Lung (tissue), 12 donors: ENCODE results near the gene CDH4. TPM values are rescaled to one million over a fixed set of nuclear protein-coding genes. Genes with fewer than 3 reads are reported as not detected.

ENCODE experiments used
- ATAC-seq: fragments of 200-7000 bp; cut with Tn5 transposase; one replicate; pipeline ENCODE4 v1.9.1; 2020; ENCODE audit warnings: moderate number of reproducible peaks; ENCODE audit not compliant: insufficient read depth, low FRiP score
- DNase-seq, 3 donors: peaks; one replicate each; pipeline ENCODE4 v3.0.0-alpha.2; 2013 to 2017
- H3K27ac ChIP-seq, 2 donors: one replicate each; pipeline ENCODE4 v1.5.1; 2013; ENCODE audit warnings: mild to moderate bottlenecking in 2 of 2, moderate library complexity in 2 of 2, control low read depth in 1 of 2, inconsistent platforms in 1 of 2, low read depth in 1 of 2, low read length in 1 of 2
- H3K27me3 ChIP-seq, 3 donors: one replicate each; pipeline ENCODE4 v1.5.1; 2013; ENCODE audit warnings: low read length in 2 of 3; ENCODE audit not compliant: control insufficient read depth in 3 of 3, insufficient read depth in 3 of 3
- H3K36me3 ChIP-seq, 4 donors: one replicate each; pipeline ENCODE4 v1.5.1; 2013; ENCODE audit warnings: low read length in 4 of 4, mild to moderate bottlenecking in 1 of 4, moderate library complexity in 1 of 4; ENCODE audit not compliant: control insufficient read depth in 4 of 4, insufficient read depth in 4 of 4
- H3K4me1 ChIP-seq, 5 donors: one replicate each; pipeline ENCODE4 v1.5.1; 2013; ENCODE audit warnings: low read length in 5 of 5, mild to moderate bottlenecking in 2 of 5, moderate library complexity in 1 of 5; ENCODE audit not compliant: control insufficient read depth in 5 of 5, insufficient read depth in 5 of 5
- H3K4me3 ChIP-seq: one replicate; pipeline ENCODE4 v1.5.1; 2013; ENCODE audit warnings: mild to moderate bottlenecking, control low read depth, moderate library complexity
- H3K9ac ChIP-seq, 2 donors: one replicate each; pipeline ENCODE4 v1.5.1; 2013; ENCODE audit warnings: low read length in 2 of 2, control low read depth in 1 of 2; ENCODE audit not compliant: insufficient read depth in 1 of 2
- H3K9me3 ChIP-seq, 4 donors: one replicate each; pipeline ENCODE4 v1.5.1; 2013; ENCODE audit warnings: low read length in 3 of 4, mild to moderate bottlenecking in 1 of 4, moderate library complexity in 1 of 4; ENCODE audit not compliant: control insufficient read depth in 4 of 4, insufficient read depth in 3 of 4
- WGBS, 2 donors: extraction: QIAGEN DNeasy Blood & Tissue Kit; methylation state at CpG; one replicate each; pipeline ENCODE4 v1.1.7; 2013; 5-methylcytosine and 5-hydroxymethylcytosine counted together
- polyA plus RNA-seq, 2 donors: library from polyadenylated mRNA; stranded (reverse); fragments of 200-250 nt; gene quantifications; one replicate each; pipeline ENCODE4 v1.2.1, GENCODE V29; 2013
- total RNA-seq, 2 donors: library from RNA; depleted of rRNA in 1 of 2; stranded (reverse); fragments of >200 nt in 1 of 2; gene quantifications; one replicate each; pipeline ENCODE4 v1.2.1, GENCODE V29; 2014 to 2021
- TF ChIP-seq, protein P1 (sequence below): IDR thresholded peaks from 2 replicates; pipeline ENCODE4 v1.5.1; 2012; ENCODE audit warnings: mild to moderate bottlenecking; ENCODE audit errors: control extremely low read depth, extremely low read depth
- donor health status: control.
- donor health status: control.
- donor health status: Bipolar disorder and iron deficiency.
- donor health status: healthy.
- donor health status: DM: yes; HTN: yes; CAD: no.

The CDH4 gene
- total and polyA plus RNA-seq, 4 donors, result 0.10 to 2.1 (median 0.34) TPM

- TF ChIP-seq, protein P1, sequence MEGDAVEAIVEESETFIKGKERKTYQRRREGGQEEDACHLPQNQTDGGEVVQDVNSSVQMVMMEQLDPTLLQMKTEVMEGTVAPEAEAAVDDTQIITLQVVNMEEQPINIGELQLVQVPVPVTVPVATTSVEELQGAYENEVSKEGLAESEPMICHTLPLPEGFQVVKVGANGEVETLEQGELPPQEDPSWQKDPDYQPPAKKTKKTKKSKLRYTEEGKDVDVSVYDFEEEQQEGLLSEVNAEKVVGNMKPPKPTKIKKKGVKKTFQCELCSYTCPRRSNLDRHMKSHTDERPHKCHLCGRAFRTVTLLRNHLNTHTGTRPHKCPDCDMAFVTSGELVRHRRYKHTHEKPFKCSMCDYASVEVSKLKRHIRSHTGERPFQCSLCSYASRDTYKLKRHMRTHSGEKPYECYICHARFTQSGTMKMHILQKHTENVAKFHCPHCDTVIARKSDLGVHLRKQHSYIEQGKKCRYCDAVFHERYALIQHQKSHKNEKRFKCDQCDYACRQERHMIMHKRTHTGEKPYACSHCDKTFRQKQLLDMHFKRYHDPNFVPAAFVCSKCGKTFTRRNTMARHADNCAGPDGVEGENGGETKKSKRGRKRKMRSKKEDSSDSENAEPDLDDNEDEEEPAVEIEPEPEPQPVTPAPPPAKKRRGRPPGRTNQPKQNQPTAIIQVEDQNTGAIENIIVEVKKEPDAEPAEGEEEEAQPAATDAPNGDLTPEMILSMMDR, result no peak
- peaks cover 0 to 5% (median 3%) of the 10 kb centered on the region in 3 donors for H3K27me3 ChIP-seq
- H3K9ac ChIP-seq, result no peak overlapping the region
- H3K36me3 ChIP-seq, result no peaks in the 10 kb centered on the region
- H3K4me1 ChIP-seq, result no peaks in the 10 kb centered on the region
- no peak overlapping the region for H3K27ac ChIP-seq
- DNase-seq (no peak), ATAC-seq (no peak)
- no peaks in the 10 kb centered on the region for H3K9me3 ChIP-seq
- 84 to 87% methylated on average over 17 of the region's 17 CpGs for WGBS, 2 donors
- H3K4me3 ChIP-seq, result no peak overlapping the region
These were observed 577.5 kb downstream of the CDH4 start for GRCh38 chr20:61829526-61829925.

DNA sequence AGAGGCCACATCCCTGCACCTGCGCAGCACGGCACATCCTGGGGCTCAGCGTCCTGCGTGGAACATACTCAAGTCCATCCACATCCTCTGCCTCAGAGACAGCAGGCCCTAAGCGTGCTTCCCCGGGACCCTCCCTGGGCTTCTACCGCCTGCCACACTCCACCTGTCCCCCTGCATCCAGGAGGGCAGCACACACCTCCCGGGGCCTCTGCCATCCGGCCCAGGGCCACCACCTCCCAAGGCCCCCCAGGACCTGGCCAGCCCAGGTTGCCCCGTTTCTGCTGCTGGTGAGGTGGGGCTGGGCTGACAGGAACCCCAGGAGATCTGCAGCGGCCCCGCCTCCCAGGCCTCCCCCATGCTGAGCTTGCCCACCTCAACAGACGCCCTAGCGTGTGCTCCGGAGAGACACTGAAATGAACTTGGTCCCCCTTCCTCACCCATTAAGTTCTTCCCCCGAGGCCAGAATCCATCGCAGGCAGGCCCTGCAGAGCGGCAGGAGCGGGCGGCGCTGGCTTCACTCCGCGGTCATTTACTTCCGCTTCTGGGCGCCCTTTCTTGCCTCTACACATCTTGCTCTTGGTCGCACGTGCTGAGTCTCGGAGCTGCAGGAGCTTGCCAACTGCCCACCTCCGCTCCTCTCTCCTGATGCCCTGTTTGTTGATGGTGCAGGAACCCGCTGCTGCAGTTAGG lies 578.3 kb downstream of the CDH4 start:
- no peak overlapping the region for H3K4me3 ChIP-seq
- 81 to 88% methylated on average over 30 of the region's 30 CpGs for WGBS, 2 donors
- H3K36me3 ChIP-seq, result no peaks in the 10 kb centered on the region
- H3K4me1 ChIP-seq, result no peaks in the 10 kb centered on the region
- no peaks in the 10 kb centered on the region for H3K9me3 ChIP-seq
- DNase-seq (no peak), ATAC-seq (no peak)
- TF ChIP-seq, protein P1, result no peak
- H3K9ac ChIP-seq, result no peak overlapping the region
- peaks cover 0 to 5% (median 3%) of the 10 kb centered on the region in 3 donors for H3K27me3 ChIP-seq
- no peak overlapping the region for H3K27ac ChIP-seq

- ATAC-seq, result no peak
- Histone ChIP-seq H3K4me1 (peaks cover 0 to 1% (median 0%) of the 10 kb centered on the region in 5 donors), H3K27ac (no peak overlapping the region), H3K4me3 (no peak overlapping the region), H3K36me3 (no peaks in the 10 kb centered on the region), H3K9ac (no peak overlapping the region), H3K27me3 (peaks cover 0 to 5% (median 3%) of the 10 kb centered on the region in 3 donors), H3K9me3 (no peaks in the 10 kb centered on the region)
- DNase-seq, result peak in 1 of 3 donors; percentile 6
- WGBS, 2 donors, result 43 to 65% methylated on average over 8 of the region's 8 CpGs
- TF ChIP-seq, protein P1, result no peak
These were observed 578.9 kb downstream of the CDH4 start for GRCh38 chr20:61830991-61831390.
